GM21528 (cell line): ENCODE data around the gene CAMSAP1.

Experiments
- ATAC-seq: cut with Tn5 transposase; IDR thresholded peaks from one replicate; pipeline ENCODE4 v1.9.1; 2021; ENCODE audit warnings: mild to moderate bottlenecking, moderate library complexity; ENCODE audit not compliant: unreplicated experiment, low FRiP score

Gene CAMSAP1

GRCh38 chr9:135817951-135818717, 89.2 kb downstream of the CAMSAP1 start:
- ATAC-seq, result no peak

DNA sequence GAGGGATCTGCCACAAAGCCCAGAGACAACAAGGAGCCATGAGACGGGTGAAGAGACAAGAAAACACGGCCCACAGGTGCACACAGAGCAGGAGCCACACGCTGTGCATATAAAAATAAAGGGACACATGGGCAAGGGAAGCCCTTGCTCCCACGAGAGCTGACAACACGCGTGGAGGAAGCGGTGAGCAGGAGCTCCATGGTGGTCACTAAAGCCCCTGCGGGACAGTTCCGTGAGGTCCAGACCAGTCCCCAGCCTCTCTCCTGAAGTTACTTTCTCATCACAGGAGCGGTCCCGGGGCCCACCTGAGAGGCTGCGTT, 90.7 kb downstream of the CAMSAP1 start:
- no peak for ATAC-seq

DNA sequence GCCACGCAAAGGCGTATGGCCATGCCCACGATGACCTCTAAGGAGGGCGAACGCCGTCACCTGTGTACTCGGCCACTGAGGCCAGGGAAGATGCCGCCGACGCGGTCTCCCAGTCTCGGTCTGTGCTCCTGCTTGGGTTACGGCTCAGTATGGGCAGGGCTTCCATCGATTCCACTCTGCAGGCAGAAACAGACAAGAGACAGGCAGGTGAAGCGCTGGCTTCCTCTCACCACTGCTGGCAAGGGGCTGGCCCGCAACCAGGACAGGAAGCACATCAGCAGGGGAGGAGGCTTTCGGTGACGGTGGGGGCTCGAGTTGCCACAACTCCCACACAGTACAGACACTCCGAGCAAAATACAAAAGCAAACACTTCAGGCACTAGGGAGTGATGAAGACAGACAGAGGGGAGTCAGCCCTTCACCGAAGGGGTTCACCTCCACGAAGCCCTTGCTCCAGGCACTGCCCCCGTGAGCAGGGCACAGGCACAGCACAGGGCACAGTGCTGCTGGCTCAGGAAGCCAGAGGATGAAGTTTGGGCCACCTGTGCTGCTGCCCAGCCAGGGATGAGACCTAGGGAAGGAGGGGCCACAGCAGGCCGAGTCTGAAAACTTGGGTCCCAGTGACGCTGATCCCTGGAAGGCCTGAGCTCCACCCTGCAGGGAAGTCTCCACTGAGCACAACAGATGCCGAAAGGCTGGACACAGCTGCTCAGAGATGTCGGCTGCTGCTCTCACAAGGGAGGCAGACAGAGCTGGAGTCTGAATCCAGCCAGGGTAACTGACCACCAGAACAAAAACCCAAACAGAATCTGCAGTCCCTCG, 91.3 kb downstream of the CAMSAP1 start:
- no peak for ATAC-seq

- no peak for ATAC-seq
Measured at GRCh38 chr9:135815413-135815812, 91.9 kb downstream of the CAMSAP1 start.

GRCh38 chr9:135814421-135815095, 92.8 kb downstream of the CAMSAP1 start:
- no peak for ATAC-seq

DNA sequence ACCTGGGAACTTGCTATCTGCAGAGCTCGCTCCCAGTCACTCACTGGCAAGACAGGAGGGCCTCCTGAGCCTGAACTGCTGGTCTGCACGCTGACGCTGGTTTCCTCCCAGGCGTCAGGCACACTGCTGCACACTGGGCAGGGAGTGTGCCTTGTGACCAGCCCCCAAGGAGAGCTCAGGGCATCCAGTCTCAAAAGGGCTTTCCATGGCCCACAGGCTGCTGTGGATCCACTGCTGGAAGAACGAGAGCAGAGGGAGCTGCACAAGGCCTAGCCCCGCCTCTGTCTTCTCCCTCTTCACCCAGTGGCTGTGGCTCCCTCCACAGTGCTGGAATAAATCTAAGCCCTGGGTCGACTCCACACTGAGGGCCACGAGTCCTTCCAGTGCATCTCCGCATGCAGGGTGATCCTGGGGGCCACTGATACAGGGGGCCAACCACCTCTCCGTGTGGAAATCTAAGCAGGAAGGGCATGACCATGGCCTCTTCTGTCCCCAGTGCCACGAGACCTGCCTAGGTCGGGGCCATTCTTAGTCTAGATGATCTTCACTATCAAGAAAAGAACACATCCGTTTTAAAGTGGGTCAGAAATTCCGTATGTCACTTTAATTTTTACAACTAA, 93.6 kb downstream of the CAMSAP1 start:
- no peak for ATAC-seq

GRCh38 chr9:135812961-135813360, 94.4 kb downstream of the CAMSAP1 start:
- ATAC-seq, result no peak

DNA sequence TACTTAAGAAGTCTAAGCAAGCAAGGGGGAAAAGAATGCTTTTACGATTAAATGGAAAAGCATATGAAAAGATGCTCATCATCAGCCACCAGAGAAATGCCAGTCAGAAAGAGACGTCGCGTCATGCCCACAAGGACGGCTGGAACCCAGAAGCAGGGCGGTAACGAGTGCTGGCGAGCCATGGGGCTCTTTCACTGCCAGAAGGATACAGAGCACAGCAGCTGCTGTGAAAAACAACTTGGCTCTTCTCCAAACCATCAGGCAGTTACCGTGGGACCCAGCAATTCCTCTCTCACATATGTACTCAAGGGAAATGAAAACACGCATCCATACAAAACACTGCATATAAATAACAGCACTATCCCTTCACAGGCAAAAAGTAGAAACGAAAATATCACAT, 95.5 kb downstream of the CAMSAP1 start:
- ATAC-seq, result no peak

- ATAC-seq, result no peak
Measured at GRCh38 chr9:135810806-135811575, 96.4 kb downstream of the CAMSAP1 start.

DNA sequence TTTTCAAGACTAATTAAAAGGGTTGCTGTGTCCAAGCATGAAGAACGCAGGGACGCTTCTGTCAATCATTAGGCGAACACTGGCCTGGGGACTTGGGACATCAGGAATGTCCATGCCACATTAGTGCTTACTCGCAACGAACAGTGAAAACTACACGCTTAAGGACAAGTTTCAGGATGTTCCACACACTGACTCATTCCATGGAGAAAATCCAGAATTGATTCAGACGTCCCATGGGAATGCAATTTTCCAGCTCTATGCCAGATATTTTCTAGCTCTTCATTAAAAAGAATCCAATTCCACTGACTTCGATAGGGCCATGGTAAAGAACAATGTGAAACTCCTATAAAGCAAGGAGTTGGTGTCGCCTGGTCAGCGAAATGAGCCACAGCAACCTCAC, 98.2 kb downstream of the CAMSAP1 start:
- ATAC-seq, result no peak

DNA sequence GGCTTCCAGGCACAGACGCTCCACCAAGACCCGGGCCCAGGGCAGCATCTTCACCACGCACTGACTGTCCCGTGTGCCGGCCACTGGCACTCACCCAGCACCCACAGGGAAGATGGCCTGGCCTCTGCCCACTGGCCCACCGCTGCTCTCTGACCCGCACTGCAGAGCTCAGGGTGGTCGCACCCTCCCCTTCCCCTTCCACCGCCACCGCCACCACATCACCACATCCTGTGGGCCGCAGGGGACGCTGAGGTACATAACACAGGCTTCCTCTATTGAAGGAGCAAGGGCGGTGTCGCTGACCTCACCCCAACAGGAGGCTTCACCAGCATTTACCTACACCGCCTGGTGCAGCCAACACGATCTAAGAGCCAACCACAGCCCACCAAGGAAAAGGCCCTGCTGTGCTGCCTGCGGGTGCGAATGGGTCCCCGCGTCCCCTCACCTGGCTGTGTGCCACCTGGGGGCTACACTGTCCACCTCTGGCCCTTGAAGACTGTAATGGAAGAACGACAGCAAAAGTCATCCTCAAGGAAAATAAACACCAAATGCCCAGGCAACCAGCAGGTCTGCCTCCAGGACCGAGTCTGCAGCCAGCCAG, 101.8 kb downstream of the CAMSAP1 start:
- ATAC-seq, result no peak

DNA sequence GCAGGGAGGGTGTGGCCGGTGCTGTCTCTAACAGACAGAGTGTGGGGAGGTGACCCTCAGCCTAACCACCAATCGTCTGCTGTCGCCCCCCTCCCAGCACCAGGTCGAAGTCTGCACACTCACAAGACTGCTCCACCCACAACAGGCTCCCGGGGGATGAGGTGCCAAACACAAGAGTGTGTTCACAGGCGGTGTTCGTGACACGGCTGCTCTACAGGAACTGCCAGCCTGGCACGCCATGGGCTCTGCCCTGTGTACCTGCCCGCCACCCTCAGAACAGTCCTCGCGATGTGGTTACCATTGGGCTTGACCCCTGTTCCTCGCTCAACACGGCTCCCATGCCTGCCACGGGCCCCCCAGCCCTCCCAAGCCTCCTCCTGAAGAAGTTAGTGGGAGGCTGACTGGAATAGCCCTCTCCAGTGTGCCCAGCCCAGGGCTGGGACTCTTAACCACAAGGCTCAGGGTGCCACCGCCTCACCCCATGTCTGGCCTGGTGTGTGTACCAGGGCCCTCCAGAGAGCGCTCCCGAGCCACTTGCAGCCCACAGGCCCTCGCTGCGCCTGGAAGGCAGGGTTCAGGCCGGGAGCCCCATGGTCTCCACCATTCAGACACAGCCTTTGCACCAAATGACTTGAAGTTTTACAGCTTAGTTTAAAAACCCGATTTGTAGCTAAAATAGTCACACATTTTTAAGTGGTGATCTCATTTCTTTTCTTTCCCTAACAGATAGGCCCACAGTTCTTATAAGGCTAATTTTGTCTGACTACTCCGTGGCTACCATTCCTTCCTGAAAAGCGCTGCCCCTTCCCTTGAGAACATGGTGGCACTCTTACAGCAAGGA, 102.5 kb downstream of the CAMSAP1 start:
- no peak for ATAC-seq

- ATAC-seq, result no peak
Measured at GRCh38 chr9:135803441-135803840, 103.9 kb downstream of the CAMSAP1 start.

DNA sequence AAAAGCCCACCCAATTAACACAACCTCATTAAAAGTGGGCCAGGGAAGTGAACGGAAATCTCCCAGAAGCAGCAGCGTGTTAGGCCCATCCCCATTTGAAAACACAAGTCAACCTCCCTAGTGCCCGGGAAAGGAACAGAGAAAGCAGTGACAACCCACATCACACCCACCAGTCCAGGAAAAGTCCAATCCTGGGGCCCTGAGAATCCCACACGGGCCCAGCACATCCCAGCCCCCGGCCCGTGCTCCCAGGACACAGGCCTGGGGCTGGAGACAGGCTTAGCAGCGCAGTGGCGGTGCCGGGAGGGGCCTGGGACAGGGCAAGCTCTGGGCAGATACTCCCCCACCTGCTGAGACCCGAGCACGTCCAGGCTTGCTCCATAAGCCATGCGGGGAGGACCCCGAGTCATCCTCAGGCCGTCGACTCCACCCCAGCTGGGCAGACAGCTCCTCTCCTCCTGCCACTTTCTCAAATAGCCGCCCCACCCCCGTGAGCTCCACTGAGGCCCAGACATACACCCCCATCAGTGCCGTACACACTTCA, 104.4 kb downstream of the CAMSAP1 start:
- no peak for ATAC-seq

- ATAC-seq, result no peak
Measured at GRCh38 chr9:135801070-135801469, 106.3 kb downstream of the CAMSAP1 start.

- no peak for ATAC-seq
Measured at GRCh38 chr9:135799261-135799660, 108.1 kb downstream of the CAMSAP1 start.

DNA sequence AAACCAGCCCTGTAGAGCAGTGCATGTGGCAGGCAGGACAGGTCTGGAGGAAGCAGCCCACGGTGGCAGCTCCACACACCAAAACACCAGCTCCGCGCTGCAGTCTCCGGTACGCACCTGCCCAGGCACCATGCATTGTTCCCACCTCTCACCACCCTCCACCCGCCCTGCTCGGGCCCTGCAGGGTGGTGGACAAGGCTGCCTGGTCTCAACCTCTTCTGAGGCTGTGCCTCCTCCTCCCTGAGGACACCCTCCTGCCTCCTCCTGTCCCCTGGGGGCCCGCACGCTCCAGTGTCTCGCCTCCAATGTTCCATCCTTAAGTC, 109.1 kb downstream of the CAMSAP1 start:
- ATAC-seq, result no peak

GRCh38 chr9:135797507-135798262, 109.7 kb downstream of the CAMSAP1 start:
- ATAC-seq, result no peak
